HG02870 (cell line): ENCODE results near the gene KLHL33.

Experiments
- ATAC-seq: cut with Tn5 transposase; IDR thresholded peaks from one replicate; pipeline ENCODE4 v1.9.1; 2021; ENCODE audit warnings: mild to moderate bottlenecking, moderate library complexity; ENCODE audit not compliant: unreplicated experiment

The KLHL33 gene

DNA sequence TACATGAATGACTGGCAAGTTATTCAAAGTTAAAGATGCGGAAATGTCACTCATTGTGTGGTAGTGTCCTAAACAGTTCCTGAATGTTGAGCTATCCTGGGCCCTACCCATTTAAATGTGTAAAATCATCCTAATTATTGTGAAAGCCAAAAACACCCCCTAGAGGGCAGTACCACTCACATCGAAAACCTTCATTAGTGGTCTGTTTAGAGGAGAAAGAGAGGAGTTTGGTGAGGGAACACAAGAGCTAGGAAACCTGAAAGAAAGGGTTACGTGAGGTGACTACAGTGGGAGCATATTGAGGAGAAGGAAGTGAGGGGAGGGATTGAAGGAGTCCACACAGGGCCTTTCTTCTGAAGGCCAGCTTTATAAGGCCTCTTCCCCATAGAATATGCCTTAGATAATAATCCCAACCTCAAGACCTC, 20.2 kb downstream of the KLHL33 start:
- ATAC-seq = peak; percentile 44

GRCh38 chr14:20413744-20414082, 22.3 kb downstream of the KLHL33 start:
- ATAC-seq = peak; percentile 44

- peak; percentile 68 for ATAC-seq
Observed at GRCh38 chr14:20412876-20413743, 22.9 kb downstream of the KLHL33 start, which contains the start of gene TEP1. TSS of gene TEP1 (minus strand) at chr14:20413501. CDS start at chr14:20408439, 5,062 bp downstream.

DNA sequence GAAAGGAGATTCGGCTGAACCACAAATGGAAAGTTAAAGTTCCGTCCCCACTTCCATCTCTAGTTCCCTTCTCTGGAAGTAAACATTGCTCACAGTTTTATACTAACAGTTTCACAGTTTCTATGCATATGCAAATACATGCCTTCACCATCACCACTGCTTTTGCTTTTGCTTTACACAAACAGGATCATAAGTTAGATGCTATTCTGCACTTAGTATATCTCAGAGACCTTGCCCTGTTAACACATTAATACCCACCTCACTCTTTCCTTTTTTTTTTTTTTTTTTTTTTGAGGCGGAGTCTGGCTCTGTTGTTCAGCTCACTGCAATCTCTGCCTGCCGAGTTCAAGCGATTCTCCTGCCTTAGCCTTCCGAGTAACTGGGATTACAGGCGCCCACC, 23.6 kb downstream of the KLHL33 start:
- ATAC-seq = peak; percentile 41

- no peak for ATAC-seq
Observed at GRCh38 chr14:20409226-20409625, 26.7 kb downstream of the KLHL33 start.

GRCh38 chr14:20403521-20403920, 32.4 kb downstream of the KLHL33 start:
- no peak for ATAC-seq

DNA sequence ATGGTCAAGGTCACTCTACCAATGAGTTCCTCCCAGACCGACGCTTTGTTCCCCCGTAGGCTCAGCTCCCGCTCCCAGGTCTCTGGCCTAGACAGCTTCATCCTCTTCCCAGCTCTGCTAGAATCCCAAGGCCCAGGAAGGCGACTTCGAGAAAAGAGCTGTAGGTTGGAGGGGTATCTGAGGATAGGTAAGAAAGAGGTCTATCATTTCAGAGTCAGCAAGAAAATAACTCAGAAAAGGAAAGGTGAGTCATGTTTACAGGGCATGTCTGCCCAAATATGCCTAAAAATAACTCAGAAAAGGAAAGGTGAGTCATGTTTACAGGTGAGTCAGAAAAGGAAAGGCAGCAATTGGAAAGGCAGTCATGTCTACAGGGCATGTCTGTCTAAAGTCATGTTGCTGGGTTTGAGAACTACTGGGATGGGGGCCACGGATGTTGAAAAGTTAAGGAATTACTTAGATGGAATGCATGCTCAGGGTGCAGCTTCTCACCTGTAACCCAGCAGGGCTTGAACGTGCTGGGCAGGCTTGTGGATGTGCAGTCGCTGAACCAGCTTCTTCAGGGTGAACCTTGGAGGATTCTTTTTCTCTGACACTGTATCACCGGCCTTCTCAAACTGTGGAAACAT, 34.9 kb downstream of the KLHL33 start:
- no peak for ATAC-seq

GRCh38 chr14:20400589-20400964, 35.4 kb downstream of the KLHL33 start:
- no peak for ATAC-seq

DNA sequence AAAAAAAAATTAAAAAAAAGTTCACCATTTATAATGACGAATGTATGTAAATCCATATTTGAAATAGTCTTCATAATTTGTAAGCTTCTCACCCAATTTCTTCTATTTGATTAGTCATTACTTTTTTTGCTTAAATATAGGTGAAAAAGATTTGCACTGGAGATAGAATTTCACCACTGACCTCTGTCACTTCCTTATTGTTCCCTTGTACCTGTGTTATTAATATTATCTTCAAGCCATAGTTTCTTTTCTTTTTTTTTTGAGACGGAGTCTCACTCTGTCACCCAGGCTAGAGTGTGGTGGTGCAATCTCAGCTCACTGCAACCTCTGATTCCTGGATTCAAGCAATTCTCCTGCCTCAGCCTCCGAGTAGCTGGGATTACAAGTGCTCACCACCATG, 38.5 kb downstream of the KLHL33 start:
- ATAC-seq = no peak

DNA sequence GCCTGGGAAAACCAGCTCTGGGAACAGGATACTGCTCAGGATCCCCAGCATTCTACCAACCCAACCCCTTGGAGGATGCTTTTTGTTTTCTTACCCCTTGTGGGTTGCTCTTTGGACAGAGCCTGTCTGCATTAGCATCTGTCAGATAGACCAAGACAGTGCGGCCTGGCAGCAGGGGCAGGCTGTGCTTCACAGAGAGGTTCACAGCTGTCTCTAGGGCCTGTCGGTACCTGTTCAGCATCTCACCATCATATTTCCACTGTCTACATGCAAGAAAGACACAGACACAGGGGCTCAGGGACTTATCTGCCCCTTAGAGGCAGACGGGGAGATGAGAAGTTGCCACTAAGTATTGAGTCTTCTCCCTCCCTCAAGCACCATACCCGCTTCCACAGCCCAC, 44.5 kb downstream of the KLHL33 start:
- no peak for ATAC-seq

DNA sequence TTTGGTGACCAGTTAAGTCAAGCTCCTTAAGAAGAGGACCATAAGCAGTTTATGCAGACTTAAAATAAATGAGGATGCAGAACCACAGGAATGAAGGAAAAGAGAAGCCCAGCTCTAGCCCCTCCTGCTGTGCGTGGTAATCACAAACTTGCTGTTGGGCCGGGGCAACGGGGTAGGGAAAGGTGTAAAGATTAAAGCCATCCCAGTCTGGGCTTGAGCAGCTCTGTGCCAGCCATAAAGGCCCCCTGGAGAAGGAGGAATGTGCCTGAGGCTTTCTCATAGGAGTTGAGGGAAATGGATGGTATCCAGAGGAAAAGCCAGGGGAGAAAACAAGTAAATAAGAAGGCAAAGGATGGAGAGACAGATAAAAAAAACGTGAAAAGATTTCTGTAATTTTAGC, 47.8 kb downstream of the KLHL33 start:
- ATAC-seq = no peak

- ATAC-seq = peak; percentile 77
Observed at GRCh38 chr14:20387576-20387975, 48.4 kb downstream of the KLHL33 start.

GRCh38 chr14:20386276-20386855, 49.6 kb downstream of the KLHL33 start:
- no peak for ATAC-seq

GRCh38 chr14:20384886-20385285, 51.1 kb downstream of the KLHL33 start:
- ATAC-seq = no peak

DNA sequence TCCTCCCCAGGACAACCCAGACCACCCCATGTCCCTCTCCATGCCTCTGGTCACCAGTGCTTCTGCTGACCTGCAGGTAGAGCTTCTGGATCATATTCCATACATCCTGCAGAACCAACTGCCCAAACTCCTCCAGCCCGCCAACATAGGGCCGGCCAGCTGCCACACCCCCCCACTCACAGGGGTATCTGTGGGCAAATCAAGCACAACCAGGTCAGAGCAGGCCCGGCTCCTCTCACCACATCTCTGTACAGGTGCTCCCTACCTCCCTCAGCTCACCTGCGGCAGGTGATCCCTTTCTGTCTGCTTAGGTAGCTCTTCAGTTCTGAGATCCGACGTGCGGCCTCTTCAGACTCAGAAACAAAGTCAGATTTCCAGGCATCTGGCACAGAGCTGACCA, 51.6 kb downstream of the KLHL33 start:
- ATAC-seq = no peak

DNA sequence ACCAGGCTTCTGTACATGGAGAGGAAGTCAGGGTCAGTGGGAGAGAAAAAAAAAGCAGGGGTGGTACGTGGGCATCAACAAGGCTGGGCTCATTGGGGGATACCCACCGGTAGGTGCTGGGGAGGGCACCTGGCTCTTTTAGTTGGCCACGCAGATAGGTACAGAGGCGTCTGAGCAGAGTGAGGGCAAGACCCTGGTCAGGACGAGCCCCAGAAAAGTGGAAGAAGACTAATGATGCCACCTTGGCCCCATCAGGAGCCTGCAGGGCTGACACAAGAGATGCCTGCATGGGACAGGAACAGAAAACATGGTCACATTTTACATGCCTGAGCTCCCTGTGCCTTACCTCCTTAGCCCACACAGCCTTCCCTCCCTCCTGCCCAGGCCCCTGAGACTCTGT, 52.3 kb downstream of the KLHL33 start:
- ATAC-seq = no peak

DNA sequence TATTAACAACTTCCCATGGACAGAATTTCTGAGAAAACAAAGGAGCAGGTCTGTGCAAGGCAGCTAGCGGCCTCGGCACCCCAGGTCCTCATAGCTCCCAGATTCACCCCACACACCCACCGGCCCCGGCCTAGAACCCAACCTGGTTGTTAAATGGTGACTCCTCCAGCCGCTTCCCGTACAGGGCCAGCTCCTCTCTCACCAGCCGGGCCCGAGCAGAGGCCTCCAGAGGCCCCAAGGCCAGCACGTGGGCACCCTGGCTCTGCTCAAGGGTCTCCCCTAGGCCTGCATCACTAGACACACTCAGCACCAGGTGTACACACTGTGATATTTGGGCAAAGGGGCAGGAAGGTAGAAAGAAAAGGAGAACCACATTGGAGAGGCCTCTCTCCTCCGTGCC, 52.9 kb downstream of the KLHL33 start:
- ATAC-seq = no peak

GRCh38 chr14:20382526-20382925, 53.4 kb downstream of the KLHL33 start:
- ATAC-seq = no peak

- no peak for ATAC-seq
Observed at GRCh38 chr14:20381341-20381740, 54.6 kb downstream of the KLHL33 start.

- no peak for ATAC-seq
Observed at GRCh38 chr14:20380681-20381080, 55.3 kb downstream of the KLHL33 start.

- no peak for ATAC-seq
Observed at GRCh38 chr14:20379743-20380142, 56.2 kb downstream of the KLHL33 start.

DNA sequence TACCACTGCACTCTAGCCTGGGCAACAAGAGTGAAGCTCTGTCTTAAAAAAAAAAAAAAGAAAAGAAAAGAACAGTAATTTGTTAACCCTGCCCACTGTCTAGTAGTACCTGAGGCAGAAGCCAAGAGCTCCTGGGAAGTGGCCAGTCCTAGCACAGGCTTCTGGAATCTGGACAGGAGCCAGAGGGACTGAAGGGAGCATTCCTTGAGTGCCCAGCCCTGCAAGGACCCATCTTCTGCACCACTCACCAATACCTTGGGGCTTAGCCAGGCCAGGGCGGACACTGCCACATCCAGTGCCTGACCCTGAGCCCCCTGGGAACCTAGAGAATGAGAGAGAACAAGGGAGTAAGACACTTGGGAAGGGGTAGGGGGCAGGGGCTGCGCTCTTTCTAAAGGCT, 58.8 kb downstream of the KLHL33 start:
- no peak for ATAC-seq
